Measurements from ENCODE around the gene PCSK6.

The PCSK6 gene

DNA sequence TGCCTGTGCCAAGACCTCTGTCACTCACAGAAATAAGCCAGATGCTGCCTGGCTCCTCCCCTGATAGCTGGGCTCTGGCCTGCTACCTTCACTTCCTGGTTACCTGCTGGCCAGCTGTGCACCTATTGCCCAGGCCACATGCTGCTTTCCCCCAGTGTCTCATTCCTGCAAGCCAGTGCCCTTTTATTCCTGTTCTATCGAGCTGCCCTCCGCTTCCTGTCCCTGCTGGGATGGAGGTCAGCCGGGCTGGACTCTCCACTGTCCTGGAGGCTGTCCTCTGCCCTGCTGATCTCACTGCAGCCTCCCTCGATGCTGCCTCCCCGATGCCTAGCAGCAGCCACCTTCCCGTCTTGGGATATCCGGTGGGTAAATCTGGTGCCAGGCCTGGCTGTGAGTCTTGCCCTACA lies 157.4 kb downstream of the PCSK6 start:
- H3K4me3 ChIP-seq (replicated peaks in 1 of 2; ENCODE audit: low read depth in 2 of 2, low read length in 2 of 2), result no peak overlapping the region
- TF ChIP-seq, protein P1, sequence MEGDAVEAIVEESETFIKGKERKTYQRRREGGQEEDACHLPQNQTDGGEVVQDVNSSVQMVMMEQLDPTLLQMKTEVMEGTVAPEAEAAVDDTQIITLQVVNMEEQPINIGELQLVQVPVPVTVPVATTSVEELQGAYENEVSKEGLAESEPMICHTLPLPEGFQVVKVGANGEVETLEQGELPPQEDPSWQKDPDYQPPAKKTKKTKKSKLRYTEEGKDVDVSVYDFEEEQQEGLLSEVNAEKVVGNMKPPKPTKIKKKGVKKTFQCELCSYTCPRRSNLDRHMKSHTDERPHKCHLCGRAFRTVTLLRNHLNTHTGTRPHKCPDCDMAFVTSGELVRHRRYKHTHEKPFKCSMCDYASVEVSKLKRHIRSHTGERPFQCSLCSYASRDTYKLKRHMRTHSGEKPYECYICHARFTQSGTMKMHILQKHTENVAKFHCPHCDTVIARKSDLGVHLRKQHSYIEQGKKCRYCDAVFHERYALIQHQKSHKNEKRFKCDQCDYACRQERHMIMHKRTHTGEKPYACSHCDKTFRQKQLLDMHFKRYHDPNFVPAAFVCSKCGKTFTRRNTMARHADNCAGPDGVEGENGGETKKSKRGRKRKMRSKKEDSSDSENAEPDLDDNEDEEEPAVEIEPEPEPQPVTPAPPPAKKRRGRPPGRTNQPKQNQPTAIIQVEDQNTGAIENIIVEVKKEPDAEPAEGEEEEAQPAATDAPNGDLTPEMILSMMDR (IDR thresholded peaks at IDR 0.05; ENCODE audit: low read depth, low read length), result no peak
- no peak for DNase-seq (ENCODE audit: low read depth in 2 of 2)

DNA sequence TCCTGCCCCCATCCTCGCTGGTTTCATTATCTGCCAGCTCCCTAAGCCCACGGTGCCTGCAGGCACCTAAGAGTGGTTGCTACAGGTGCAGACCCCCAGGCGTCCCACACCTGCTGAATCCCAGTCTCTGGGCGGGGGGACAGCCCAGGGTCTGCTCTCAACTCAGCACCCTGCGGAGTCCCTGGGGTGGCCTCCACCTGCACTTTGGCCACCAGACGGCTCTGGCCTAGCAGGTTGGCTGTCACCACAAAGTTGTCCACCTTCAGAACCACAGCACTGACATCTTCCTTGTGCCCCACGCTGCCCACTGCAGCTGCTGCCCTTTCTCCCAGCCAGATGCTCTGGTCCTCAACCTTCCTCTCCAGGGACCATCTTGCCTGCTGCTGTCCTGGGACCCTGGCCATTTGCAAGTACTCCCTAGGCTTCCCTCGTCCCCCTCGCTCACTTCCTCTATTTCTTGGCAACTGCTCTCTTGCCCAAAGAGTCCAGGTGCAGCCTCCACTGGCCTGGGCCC lies 159.6 kb downstream of the PCSK6 start:
- DNase-seq (ENCODE audit: low read depth in 2 of 2), result no peak
- TF ChIP-seq, protein P1 (IDR thresholded peaks at IDR 0.05; ENCODE audit: low read depth, low read length), result no peak
- H3K4me3 ChIP-seq (replicated peaks in 1 of 2; ENCODE audit: low read depth in 2 of 2, low read length in 2 of 2), result no peak overlapping the region

DNA sequence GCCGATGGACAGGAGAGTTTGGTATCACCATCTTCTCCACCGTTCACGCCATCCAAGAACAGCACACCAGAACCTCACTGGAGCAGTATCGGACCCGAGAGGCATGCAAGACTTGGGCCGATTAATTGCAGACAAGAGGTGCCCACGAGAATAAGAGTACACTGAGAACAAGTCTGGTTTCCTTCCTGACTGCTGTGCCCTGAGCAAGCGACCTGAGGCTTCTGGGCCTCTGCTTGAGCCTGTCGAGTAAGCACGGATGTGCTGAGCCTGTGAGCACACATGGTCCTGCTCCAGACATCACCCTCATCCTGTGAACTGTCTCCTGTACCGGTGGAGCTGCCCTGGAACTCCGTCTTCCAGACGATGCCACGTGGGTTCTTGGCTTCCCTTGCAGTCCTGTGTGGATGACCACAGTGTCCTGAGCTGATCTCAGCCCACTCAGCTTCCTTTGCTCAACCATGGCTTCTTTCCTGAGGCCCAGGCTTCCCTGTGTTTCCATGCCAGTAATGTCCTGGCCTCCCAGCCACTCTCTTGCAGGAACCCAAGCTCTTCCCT lies 160.1 kb downstream of the PCSK6 start:
- H3K4me3 ChIP-seq (replicated peaks in 1 of 2; ENCODE audit: low read depth in 2 of 2, low read length in 2 of 2), result no peak overlapping the region
- no peak for DNase-seq (ENCODE audit: low read depth in 2 of 2)
- TF ChIP-seq, protein P1 (IDR thresholded peaks at IDR 0.05; ENCODE audit: low read depth, low read length), result no peak

DNA sequence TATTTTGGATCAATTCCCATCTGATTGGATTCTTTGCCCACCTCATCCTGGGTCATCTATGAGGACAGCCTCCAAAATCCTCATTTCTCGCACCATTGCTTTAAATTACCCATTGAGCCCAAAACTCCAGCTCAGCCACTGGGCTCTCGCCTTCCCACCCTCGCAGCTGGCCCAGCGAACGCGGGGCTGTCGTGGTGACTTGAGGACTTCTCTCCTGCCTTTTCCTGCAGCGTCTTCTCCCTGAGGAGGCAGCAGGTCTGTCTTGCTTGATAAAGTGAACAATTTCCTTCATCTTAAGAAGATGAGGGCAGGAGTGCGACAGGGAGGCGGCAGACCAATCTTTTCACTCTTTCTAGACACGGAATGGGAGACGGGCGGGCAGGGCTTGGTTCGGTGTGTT lies 161.5 kb downstream of the PCSK6 start:
- no peak for DNase-seq (ENCODE audit: low read depth in 2 of 2)

DNA sequence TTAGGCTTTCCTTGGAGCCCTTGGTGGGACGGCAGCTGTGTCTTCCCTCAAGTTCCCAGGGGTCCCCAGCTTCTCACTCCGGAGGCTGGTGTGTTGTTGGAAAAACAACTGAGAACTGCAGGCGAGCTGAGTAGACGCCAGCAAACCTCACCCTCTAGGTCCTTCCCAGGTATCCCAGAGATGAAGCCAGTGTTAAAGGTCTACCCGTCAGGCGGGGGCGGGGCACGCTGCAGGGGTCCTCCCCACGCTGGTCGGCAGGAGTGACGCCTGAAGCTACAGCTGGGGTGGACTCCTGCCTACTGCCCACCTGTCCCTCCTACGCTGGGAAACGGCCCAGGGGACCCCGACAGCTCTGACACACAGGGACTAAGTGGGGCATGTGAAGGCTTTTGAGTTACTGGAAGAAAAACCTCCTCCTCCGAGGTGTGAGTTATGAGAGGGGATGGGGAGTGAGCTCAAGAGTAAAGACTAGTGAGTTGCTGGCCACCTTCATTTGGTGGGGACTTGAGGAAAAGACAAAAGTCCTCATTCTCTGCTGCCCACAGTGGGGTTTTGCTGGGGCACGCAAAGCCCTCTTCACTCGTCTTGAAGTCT lies 162.3 kb downstream of the PCSK6 start:
- TF ChIP-seq, protein P1 (IDR thresholded peaks at IDR 0.05; ENCODE audit: low read depth, low read length), result no peak
- no peak overlapping the region for H3K4me3 ChIP-seq (replicated peaks in 1 of 2; ENCODE audit: low read depth in 2 of 2, low read length in 2 of 2)
- no peak for DNase-seq (ENCODE audit: low read depth in 2 of 2)

More for the DNA sequence above, 161.5 kb downstream of the PCSK6 start:
- TF ChIP-seq, protein P1 (IDR thresholded peaks at IDR 0.05; ENCODE audit: low read depth, low read length), result no peak
- no peak overlapping the region for H3K4me3 ChIP-seq (replicated peaks in 1 of 2; ENCODE audit: low read depth in 2 of 2, low read length in 2 of 2)

DNA sequence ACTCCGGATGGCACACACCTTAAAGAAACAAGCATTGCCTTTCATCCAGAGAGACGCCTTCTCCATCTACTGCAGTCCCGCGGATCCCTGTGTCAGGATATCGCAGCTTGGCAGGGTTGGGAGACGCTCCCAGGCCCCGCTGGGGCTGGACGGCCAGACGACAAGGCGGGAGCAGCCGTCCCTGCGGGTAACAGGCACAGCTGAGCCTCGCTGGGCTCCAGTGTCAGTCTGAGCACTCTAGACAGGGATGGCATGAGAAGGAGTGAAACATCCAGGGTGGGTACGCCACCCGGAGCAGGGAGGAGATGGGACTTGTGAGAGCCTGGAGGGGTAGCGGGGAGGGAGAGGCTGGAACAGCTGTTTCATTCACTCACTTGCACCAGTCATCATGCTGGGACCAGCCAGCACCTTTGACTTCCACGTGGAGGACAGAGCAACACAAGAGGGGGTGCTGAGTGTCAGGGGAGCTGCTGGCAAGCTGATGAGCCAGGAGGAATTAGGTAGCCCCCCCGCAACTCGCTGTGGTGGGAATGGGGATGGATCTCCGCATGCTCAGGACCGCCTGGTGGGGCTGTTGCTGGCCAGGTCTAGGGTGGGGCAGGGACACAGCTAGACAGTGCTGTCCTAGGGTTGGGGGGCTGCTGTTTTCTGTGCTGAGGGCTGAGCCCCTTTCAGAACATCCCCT lies 162.9 kb downstream of the PCSK6 start:
- no peak overlapping the region for H3K4me3 ChIP-seq (replicated peaks in 1 of 2; ENCODE audit: low read depth in 2 of 2, low read length in 2 of 2)
- TF ChIP-seq, protein P1 (IDR thresholded peaks at IDR 0.05; ENCODE audit: low read depth, low read length), result no peak
- DNase-seq (ENCODE audit: low read depth in 2 of 2), result no peak

All from cardiac fibroblast (primary cell).